Measurements from ENCODE around the gene MB21D2. TPM values are rescaled to one million over a fixed set of nuclear protein-coding genes. Genes with fewer than 3 reads are reported as not detected.

MB21D2 gene
- total RNA-seq, 1 donor from 2014 or later = 3.0 TPM

Other genes starting within 250 kb of the MB21D2 start
- 0.87 and 1.6 TPM in 2 replicates for gene FGF12, start 190.3 kb downstream of the MB21D2 start, total RNA-seq